Activated naive CD4-positive, alpha-beta T cell treated with anti-CD3 and anti-CD28 coated beads, Interleukin-2, amount 10 ng/mL, durations not matched to agents 7 days and 5 days (primary cell): ENCODE measurements around the gene BSND.

Experiments used
- CTCF ChIA-PET: fragments of 350-600 bp; sonication (Branson Sonifier 250); formaldehyde crosslinking; loops from one replicate; lab custom pipeline; 2021; ENCODE audit warnings: antibody characterized with exemption; lab: Charles Lee
- DNase-seq: peaks from one replicate; pipeline ENCODE4 v3.0.0-alpha.2; 2020
- H3K27ac Mint-ChIP-seq: one replicate; pipeline ENCODE4 v1.8.0; 2021; ENCODE audit warnings: mild to moderate bottlenecking, moderate library complexity, mixed read lengths
- H3K27me3 Mint-ChIP-seq: one replicate; pipeline ENCODE4 v1.8.0; 2021; ENCODE audit warnings: mild to moderate bottlenecking, mixed read lengths
- H3K36me3 Mint-ChIP-seq: one replicate; pipeline ENCODE4 v1.8.0; 2021; ENCODE audit warnings: mixed read lengths
- H3K4me1 Mint-ChIP-seq: one replicate; pipeline ENCODE4 v1.8.0; 2021; ENCODE audit warnings: mixed read lengths
- H3K4me3 Mint-ChIP-seq: one replicate; pipeline ENCODE4 v1.8.0; 2021; ENCODE audit warnings: mild to moderate bottlenecking, moderate library complexity, mixed read lengths
- H3K9me3 Mint-ChIP-seq: one replicate; pipeline ENCODE4 v1.8.0; 2021; ENCODE audit warnings: mixed read lengths

Gene BSND

DNA sequence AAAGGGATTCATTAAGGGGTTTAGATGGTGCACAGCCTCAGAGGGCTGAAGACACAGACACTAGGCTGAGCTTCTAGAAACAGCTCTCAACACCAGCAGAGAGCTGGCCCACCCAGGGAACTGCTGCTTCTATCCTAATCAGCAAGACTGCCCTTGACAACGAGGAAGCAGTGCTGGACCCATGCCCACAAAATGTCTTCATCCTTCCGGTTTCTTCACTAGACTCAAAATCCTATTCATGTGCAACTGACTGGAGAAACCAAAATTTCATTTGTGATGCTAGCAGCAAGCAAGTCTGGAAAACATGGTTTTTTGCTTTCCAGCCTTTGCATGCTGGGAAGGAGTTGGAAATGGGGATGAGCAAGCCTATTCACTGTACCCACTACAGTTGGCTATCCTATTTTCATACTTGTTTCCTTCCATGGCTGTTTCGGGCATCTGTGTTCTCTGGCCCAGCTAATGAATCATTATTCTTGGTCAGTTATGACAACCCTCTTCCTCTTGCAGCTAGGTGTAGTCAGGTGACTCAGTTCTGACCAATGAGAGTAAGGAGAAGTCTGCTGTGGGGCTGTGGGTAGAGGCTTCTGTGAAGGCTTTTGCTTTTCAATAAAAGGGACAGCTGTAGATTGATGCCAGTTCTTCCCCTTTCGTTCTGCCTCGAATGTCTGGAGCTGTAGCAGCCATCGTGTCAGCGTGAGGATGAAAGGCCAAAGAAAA is 33.0 kb upstream of the BSND start:
- Mint-ChIP-seq H3K27ac (no peak overlapping the region), H3K4me3 (no peak overlapping the region), H3K9me3 (no peaks in the 10 kb centered on the region), H3K27me3 (peaks cover 33% of the 10 kb centered on the region), H3K36me3 (no peaks in the 10 kb centered on the region), H3K4me1 (peaks cover 7% of the 10 kb centered on the region)
- CTCF ChIA-PET: interaction anchor here (1.0 to 2.4 kb wide), 3 partner anchors 15 to 30 kb away, joined by 3 to 12 read pairs (median 4); no protein-coding TSS in a partner anchor
- no peak for DNase-seq

DNA sequence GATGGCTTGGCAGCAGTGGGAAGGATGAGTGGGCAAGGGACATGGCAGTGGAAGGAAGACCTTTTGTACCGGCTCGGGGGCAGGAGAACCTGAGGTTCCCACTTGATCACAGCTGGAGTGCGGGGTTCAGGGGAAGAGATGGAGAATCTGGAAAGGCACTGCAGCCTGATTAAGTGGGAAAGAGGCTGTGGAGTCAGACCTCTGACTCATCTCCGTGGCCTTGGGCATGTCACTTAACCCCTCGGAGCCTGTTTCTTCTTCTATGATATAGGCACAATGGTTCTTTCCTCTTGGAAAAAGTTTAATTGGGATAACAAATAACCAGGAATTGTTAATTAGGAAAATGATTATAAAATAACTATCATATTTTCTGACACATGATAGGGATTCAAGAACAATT is 31.4 kb upstream of the BSND start:
- Mint-ChIP-seq H3K36me3 (no peaks in the 10 kb centered on the region), H3K9me3 (no peaks in the 10 kb centered on the region), H3K27ac (no peak overlapping the region), H3K27me3 (peaks cover 39% of the 10 kb centered on the region), H3K4me1 (peaks cover 7% of the 10 kb centered on the region), H3K4me3 (no peak overlapping the region)
- CTCF ChIA-PET: no interaction called here
- DNase-seq: no peak

DNA sequence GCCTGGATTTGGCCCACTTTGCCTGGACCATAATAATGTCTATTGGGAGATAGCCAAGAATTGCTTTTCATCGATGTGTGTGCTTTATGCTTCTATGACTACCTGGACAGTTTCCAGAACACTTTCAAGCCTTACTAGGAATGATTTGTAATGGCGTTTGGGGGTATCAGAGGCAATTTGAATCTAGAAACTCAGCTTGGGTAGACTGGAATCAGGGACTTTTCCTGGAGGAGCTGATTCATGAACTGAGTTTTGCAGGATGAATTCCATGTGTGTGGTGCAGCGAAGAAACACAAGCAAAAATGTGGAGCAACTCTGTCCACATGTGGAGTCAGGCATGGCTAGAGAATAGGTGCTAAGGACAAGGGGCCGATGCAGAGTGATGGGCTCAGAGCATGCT is 30.2 kb upstream of the BSND start:
- no peaks in the 10 kb centered on the region for H3K9me3 Mint-ChIP-seq
- no peak overlapping the region for H3K27ac Mint-ChIP-seq
- H3K4me1 Mint-ChIP-seq: peaks cover 7% of the 10 kb centered on the region
- no peak overlapping the region for H3K4me3 Mint-ChIP-seq
- H3K36me3 Mint-ChIP-seq: no peaks in the 10 kb centered on the region
- peaks cover 47% of the 10 kb centered on the region for H3K27me3 Mint-ChIP-seq
- CTCF ChIA-PET: interaction anchor here (0.7 kb wide), 1 partner anchor 17 kb away, joined by 4 read pairs; no protein-coding TSS in a partner anchor
- DNase-seq: no peak

DNA sequence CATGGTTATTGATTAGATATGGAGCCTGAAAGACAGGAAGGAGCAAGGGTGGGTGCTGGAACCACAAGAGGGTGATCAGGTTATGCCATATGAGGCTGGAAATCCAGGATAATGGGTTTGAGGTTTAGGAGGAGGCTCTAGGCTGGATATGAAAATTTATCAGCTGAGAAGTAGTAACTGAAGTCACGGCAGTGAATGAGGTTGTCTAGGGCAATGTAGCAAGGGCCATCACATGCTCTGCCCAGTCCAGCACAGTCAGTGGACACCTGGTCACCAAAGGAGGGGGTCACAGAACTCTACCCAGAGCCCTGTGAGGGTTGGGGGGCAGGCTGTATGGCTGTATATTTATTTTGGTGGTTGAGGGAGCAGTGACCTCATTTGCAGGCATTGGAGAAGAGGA is 28.9 kb upstream of the BSND start:
- Mint-ChIP-seq H3K27me3 (peaks cover 50% of the 10 kb centered on the region), H3K4me1 (peaks cover 7% of the 10 kb centered on the region), H3K36me3 (no peaks in the 10 kb centered on the region), H3K4me3 (no peak overlapping the region), H3K9me3 (no peaks in the 10 kb centered on the region), H3K27ac (no peak overlapping the region)
- CTCF ChIA-PET: no interaction called here
- DNase-seq: no peak

- H3K4me3 Mint-ChIP-seq: no peak overlapping the region
- CTCF ChIA-PET: interaction anchor here (1.9 kb wide), 1 partner anchor 26 kb away, joined by 4 read pairs; no protein-coding TSS in a partner anchor
- H3K27me3 Mint-ChIP-seq: peaks cover 53% of the 10 kb centered on the region
- H3K36me3 Mint-ChIP-seq: no peaks in the 10 kb centered on the region
- no peaks in the 10 kb centered on the region for H3K9me3 Mint-ChIP-seq
- peaks cover 5% of the 10 kb centered on the region for H3K4me1 Mint-ChIP-seq
- no peak overlapping the region for H3K27ac Mint-ChIP-seq
- DNase-seq: no peak
Observed at GRCh38 chr1:54970901-54971300, 27.8 kb upstream of the BSND start.

GRCh38 chr1:54971317-54971791 is 27.4 kb upstream of the BSND start:
- CTCF ChIA-PET: interaction anchor here (0.7 to 1.9 kb wide), 2 partner anchors 21 to 27 kb away, joined by 3 to 4 read pairs; no protein-coding TSS in a partner anchor

GRCh38 chr1:54972436-54972835 is 26.3 kb upstream of the BSND start:
- H3K9me3 Mint-ChIP-seq: no peaks in the 10 kb centered on the region
- no peaks in the 10 kb centered on the region for H3K36me3 Mint-ChIP-seq
- H3K4me1 Mint-ChIP-seq: no peaks in the 10 kb centered on the region
- CTCF ChIA-PET: interaction anchor here (1.9 kb wide), 1 partner anchor 28 kb away, joined by 4 read pairs; no protein-coding TSS in a partner anchor
- peaks cover 48% of the 10 kb centered on the region for H3K27me3 Mint-ChIP-seq
- no peak overlapping the region for H3K27ac Mint-ChIP-seq
- DNase-seq: no peak
- no peak overlapping the region for H3K4me3 Mint-ChIP-seq

More at GRCh38 chr1:54971317-54971791, 27.4 kb upstream of the BSND start:
- H3K27ac Mint-ChIP-seq: no peak overlapping the region
- H3K9me3 Mint-ChIP-seq: no peaks in the 10 kb centered on the region
- H3K36me3 Mint-ChIP-seq: no peaks in the 10 kb centered on the region
- H3K27me3 Mint-ChIP-seq: peaks cover 51% of the 10 kb centered on the region
- no peak overlapping the region for H3K4me3 Mint-ChIP-seq
- H3K4me1 Mint-ChIP-seq: peaks cover under 1% of the 10 kb centered on the region
- no peak for DNase-seq

- no peak overlapping the region for H3K4me3 Mint-ChIP-seq
- H3K4me1 Mint-ChIP-seq: no peaks in the 10 kb centered on the region
- no peaks in the 10 kb centered on the region for H3K36me3 Mint-ChIP-seq
- CTCF ChIA-PET: interaction anchor here (0.6 kb wide), 1 partner anchor 11 kb away, joined by 3 read pairs; no protein-coding TSS in a partner anchor
- peaks cover 57% of the 10 kb centered on the region for H3K27me3 Mint-ChIP-seq
- DNase-seq: no peak
- H3K9me3 Mint-ChIP-seq: no peaks in the 10 kb centered on the region
- no peak overlapping the region for H3K27ac Mint-ChIP-seq
Observed at GRCh38 chr1:54973205-54973921, 25.4 kb upstream of the BSND start.

GRCh38 chr1:54975356-54976108 is 23.2 kb upstream of the BSND start:
- no peak overlapping the region for H3K4me3 Mint-ChIP-seq
- no peak overlapping the region for H3K27ac Mint-ChIP-seq
- CTCF ChIA-PET: no interaction called here
- DNase-seq: no peak
- H3K27me3 Mint-ChIP-seq: peaks cover 73% of the 10 kb centered on the region
- no peaks in the 10 kb centered on the region for H3K4me1 Mint-ChIP-seq
- no peaks in the 10 kb centered on the region for H3K9me3 Mint-ChIP-seq
- no peaks in the 10 kb centered on the region for H3K36me3 Mint-ChIP-seq

DNA sequence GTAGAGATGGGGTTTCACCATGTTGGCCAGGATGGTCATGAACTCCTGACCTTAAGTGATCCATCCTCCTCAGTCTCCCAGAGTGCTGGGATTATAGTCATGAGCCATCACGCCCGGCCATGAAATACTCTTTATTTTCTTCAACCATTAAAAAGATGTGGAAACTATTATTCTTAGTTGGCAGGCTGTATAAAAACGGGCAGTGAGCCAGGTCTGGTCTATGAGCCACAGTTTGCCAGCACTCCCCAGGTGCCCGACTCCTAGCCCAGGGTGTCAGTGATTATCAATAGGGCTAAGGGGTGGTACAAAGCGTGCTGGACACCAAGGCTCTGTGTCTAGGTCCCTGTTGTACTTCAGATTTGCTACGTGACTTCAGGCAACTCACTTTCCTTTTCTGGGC is 22.0 kb upstream of the BSND start:
- Mint-ChIP-seq H3K9me3 (no peaks in the 10 kb centered on the region), H3K4me3 (no peak overlapping the region), H3K4me1 (no peaks in the 10 kb centered on the region), H3K36me3 (no peaks in the 10 kb centered on the region), H3K27ac (no peak overlapping the region), H3K27me3 (peaks cover 78% of the 10 kb centered on the region)
- DNase-seq: no peak
- CTCF ChIA-PET: interaction anchor here (1.6 kb wide), 1 partner anchor 31 kb away, joined by 5 read pairs; no protein-coding TSS in a partner anchor

GRCh38 chr1:54977533-54978297 is 21.0 kb upstream of the BSND start:
- no peak for DNase-seq
- no peak overlapping the region for H3K27ac Mint-ChIP-seq
- peaks cover 81% of the 10 kb centered on the region for H3K27me3 Mint-ChIP-seq
- no peaks in the 10 kb centered on the region for H3K9me3 Mint-ChIP-seq
- no peak overlapping the region for H3K4me3 Mint-ChIP-seq
- no peaks in the 10 kb centered on the region for H3K4me1 Mint-ChIP-seq
- CTCF ChIA-PET: interaction anchor here (1.0 to 1.8 kb wide), 3 partner anchors 10 to 32 kb away, joined by 3 to 5 read pairs (median 5); no protein-coding TSS in a partner anchor
- H3K36me3 Mint-ChIP-seq: no peaks in the 10 kb centered on the region

DNA sequence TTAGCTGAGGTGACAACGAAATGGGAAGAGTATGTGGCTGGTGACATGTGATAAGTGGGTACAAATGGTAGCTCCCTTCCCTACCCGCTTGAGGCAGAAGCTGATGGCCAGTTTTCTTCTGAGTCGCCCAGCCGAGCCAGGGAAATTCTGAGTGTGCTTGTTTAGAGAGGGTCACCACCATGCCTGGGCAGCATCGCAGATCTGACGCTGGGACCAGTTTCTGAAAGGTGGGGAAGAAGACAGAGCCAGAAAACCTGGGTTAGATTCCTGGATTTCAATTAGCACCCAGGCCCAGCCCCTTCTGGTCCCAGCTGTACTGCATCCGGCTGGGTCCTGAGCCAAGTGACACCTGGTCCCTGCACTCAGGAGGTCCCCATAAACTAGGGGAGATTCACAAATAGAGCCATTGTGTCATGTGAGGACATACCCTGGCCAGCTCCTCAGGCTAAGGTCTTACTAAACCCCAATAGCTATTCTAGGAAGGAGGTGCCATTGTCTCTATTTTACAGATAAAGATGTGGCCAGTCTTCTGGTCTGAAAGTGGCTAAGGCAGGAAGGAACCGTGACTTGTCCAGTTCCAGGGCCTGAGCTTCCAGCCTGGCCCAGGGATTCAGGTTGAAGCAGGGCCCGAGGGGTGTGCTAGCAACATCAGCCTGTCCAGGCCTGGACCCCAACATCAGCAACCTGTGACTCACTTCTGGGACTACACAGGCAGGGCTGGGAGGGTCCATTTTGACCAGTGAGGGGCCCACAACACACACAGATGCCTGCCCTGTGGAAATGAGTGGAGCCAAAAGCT is 20.0 kb upstream of the BSND start:
- Mint-ChIP-seq H3K36me3 (no peaks in the 10 kb centered on the region), H3K4me3 (no peak overlapping the region), H3K27me3 (peaks cover 78% of the 10 kb centered on the region), H3K27ac (no peak overlapping the region), H3K9me3 (no peaks in the 10 kb centered on the region), H3K4me1 (no peaks in the 10 kb centered on the region)
- CTCF ChIA-PET: interaction anchor here (0.9 to 1.8 kb wide), 4 partner anchors 9 to 34 kb away, joined by 3 to 5 read pairs (median 4); no protein-coding TSS in a partner anchor
- no peak for DNase-seq
